HEK293 (cell line): Measurements from ENCODE around the gene PLCB1.

Source experiments
- CTCF ChIA-PET: fragments of 350-600 bp; formaldehyde crosslinking; extraction: SDS; loops from one replicate; lab custom pipeline; 2021; ENCODE audit warnings: antibody characterized with exemption; lab: Yijun Ruan, JAX
- POLR2A ChIA-PET: fragments of 300-600 bp; formaldehyde crosslinking; extraction: SDS; loops from one replicate; lab custom pipeline; 2020; ENCODE audit warnings: antibody characterized with exemption, inconsistent platforms; lab: Yijun Ruan, JAX
- H3K27ac ChIP-seq: fragments of 200-500 bp; sonication (Bioruptor generic); 2 replicates; pipeline ENCODE4 v1.5.1; 2014; ENCODE audit warnings: low read depth, low read length, control low read depth, inconsistent platforms; ENCODE audit errors: extremely low read depth
- H3K36me3 ChIP-seq, 2 experiments: fragments of 200-500 bp in 1 of 2; sonication (Bioruptor generic) in 1 of 2; 1 replicate in 1 of 2; 2 replicates in 1 of 2; pipeline ENCODE4 v1.5.1; 2014 to 2017; ENCODE audit warnings: inconsistent platforms in 2 of 2, low read length in 2 of 2; ENCODE audit not compliant: control insufficient read depth in 2 of 2, insufficient read depth in 1 of 2
- H3K4me1 ChIP-seq: fragments of 200-500 bp; sonication (Bioruptor generic); 2 replicates; pipeline ENCODE4 v1.5.1; 2014; ENCODE audit warnings: mild to moderate bottlenecking, low read length, inconsistent platforms; ENCODE audit not compliant: control insufficient read depth, insufficient read depth
- H3K4me3 ChIP-seq: 2 replicates; pipeline ENCODE4 v1.5.1; 2011; ENCODE audit warnings: low read depth, mild to moderate bottlenecking, control low read depth, low read length, moderate library complexity
- H3K9me3 ChIP-seq: fragments of 200-500 bp; sonication (Bioruptor generic); 2 replicates; pipeline ENCODE4 v1.5.1; 2014; ENCODE audit warnings: low read depth, low read length, inconsistent platforms; ENCODE audit not compliant: control insufficient read depth, insufficient read depth
- BCL11B ChIP-seq: fragments of 450-650 bp; formaldehyde crosslinking; IDR thresholded peaks from 2 replicates; pipeline ENCODE4 v1.5.1; 2016; ENCODE audit warnings: low read depth, missing biosample characterization, missing genetic modification characterization
- HIC1 ChIP-seq: fragments of 450-650 bp; formaldehyde crosslinking; IDR thresholded peaks from 2 replicates; pipeline ENCODE4 v1.5.1; 2016; ENCODE audit warnings: missing biosample characterization, missing genetic modification characterization
- PRDM10 ChIP-seq: fragments of 450-650 bp; formaldehyde crosslinking; IDR thresholded peaks from 2 replicates; pipeline ENCODE4 v1.5.1; 2016; ENCODE audit warnings: missing biosample characterization, missing genetic modification characterization
- ZFHX2 ChIP-seq: fragments of 450-650 bp; formaldehyde crosslinking; conservative IDR thresholded peaks from 2 replicates; pipeline ENCODE4 v1.5.1; 2016; ENCODE audit warnings: missing biosample characterization, missing genetic modification characterization
- ZFP41 ChIP-seq: fragments of 450-650 bp; formaldehyde crosslinking; IDR thresholded peaks from 2 replicates; pipeline ENCODE4 v1.5.1; 2016; ENCODE audit warnings: missing biosample characterization, missing genetic modification characterization, borderline replicate concordance
- ZNF133 ChIP-seq: fragments of 450-650 bp; formaldehyde crosslinking; IDR thresholded peaks from 2 replicates; pipeline ENCODE4 v1.5.1; 2016; ENCODE audit warnings: missing biosample characterization, missing genetic modification characterization
- ZNF174 ChIP-seq: fragments of 450-650 bp; formaldehyde crosslinking; IDR thresholded peaks from 2 replicates; pipeline ENCODE4 v1.5.0; 2017; ENCODE audit warnings: missing biosample characterization, mild to moderate bottlenecking, missing genetic modification characterization
- ZNF19 ChIP-seq: fragments of 450-650 bp; formaldehyde crosslinking; IDR thresholded peaks from 2 replicates; pipeline ENCODE4; 2016; ENCODE audit warnings: missing biosample characterization, missing genetic modification characterization, low read depth
- ZNF221 ChIP-seq: fragments of 450-650 bp; formaldehyde crosslinking; IDR thresholded peaks from 2 replicates; pipeline ENCODE4 v1.5.1; 2017; ENCODE audit warnings: missing biosample characterization, missing genetic modification characterization, borderline replicate concordance
- ZNF274 ChIP-seq, 2 experiments: fragments of 200-500 bp in 1 of 2; fragments of 450-650 bp in 1 of 2; sonication (Bioruptor generic) in 1 of 2; formaldehyde crosslinking in 1 of 2; IDR thresholded peaks; 2 replicates each; pipeline versions ENCODE4 v1.5.1 to v1.6.1; 2014 to 2016; ENCODE audit warnings: borderline replicate concordance in 1 of 2, inconsistent platforms in 1 of 2, low read length in 1 of 2, missing biosample characterization in 1 of 2, missing genetic modification characterization in 1 of 2
- ZNF354C ChIP-seq: fragments of 450-650 bp; formaldehyde crosslinking; IDR thresholded peaks from 2 replicates; pipeline ENCODE4 v1.5.1; 2016; ENCODE audit warnings: missing biosample characterization, missing genetic modification characterization, low read depth, borderline replicate concordance
- ZNF549 ChIP-seq: fragments of 450-650 bp; IDR thresholded peaks from 2 replicates; pipeline ENCODE4 v1.5.1; 2018; ENCODE audit warnings: missing biosample characterization, missing genetic modification characterization, mild to moderate bottlenecking, inconsistent platforms, moderate library complexity
- ZNF664 ChIP-seq: fragments of 450-650 bp; formaldehyde crosslinking; IDR thresholded peaks from 2 replicates; pipeline ENCODE4 v1.5.1; 2016; ENCODE audit warnings: missing biosample characterization, missing genetic modification characterization
- ZNF837 ChIP-seq: fragments of 450-650 bp; formaldehyde crosslinking; IDR thresholded peaks from 2 replicates; pipeline ENCODE4 v1.5.1; 2016; ENCODE audit warnings: missing biosample characterization, missing genetic modification characterization
- TF ChIP-seq, protein P1 (sequence below): fragments of 450-650 bp; formaldehyde crosslinking; IDR thresholded peaks from 2 replicates; pipeline ENCODE4 v1.5.1; 2016; ENCODE audit warnings: missing biosample characterization, missing genetic modification characterization, borderline replicate concordance
- TF ChIP-seq, protein P2 (sequence below): fragments of 450-650 bp; formaldehyde crosslinking; IDR thresholded peaks from 2 replicates; pipeline ENCODE4 v1.5.1; 2017; ENCODE audit warnings: missing biosample characterization, missing genetic modification characterization
- TF ChIP-seq, protein P3 (sequence below): fragments of 450-650 bp; formaldehyde crosslinking; conservative IDR thresholded peaks from 2 replicates; pipeline ENCODE4 v1.5.1; 2016; ENCODE audit warnings: low read depth, missing biosample characterization, missing genetic modification characterization

PLCB1 gene

GRCh38 chr20:8573686-8574085, 441.6 kb downstream of the PLCB1 start (continued):
- TF ChIP-seq, protein P1, sequence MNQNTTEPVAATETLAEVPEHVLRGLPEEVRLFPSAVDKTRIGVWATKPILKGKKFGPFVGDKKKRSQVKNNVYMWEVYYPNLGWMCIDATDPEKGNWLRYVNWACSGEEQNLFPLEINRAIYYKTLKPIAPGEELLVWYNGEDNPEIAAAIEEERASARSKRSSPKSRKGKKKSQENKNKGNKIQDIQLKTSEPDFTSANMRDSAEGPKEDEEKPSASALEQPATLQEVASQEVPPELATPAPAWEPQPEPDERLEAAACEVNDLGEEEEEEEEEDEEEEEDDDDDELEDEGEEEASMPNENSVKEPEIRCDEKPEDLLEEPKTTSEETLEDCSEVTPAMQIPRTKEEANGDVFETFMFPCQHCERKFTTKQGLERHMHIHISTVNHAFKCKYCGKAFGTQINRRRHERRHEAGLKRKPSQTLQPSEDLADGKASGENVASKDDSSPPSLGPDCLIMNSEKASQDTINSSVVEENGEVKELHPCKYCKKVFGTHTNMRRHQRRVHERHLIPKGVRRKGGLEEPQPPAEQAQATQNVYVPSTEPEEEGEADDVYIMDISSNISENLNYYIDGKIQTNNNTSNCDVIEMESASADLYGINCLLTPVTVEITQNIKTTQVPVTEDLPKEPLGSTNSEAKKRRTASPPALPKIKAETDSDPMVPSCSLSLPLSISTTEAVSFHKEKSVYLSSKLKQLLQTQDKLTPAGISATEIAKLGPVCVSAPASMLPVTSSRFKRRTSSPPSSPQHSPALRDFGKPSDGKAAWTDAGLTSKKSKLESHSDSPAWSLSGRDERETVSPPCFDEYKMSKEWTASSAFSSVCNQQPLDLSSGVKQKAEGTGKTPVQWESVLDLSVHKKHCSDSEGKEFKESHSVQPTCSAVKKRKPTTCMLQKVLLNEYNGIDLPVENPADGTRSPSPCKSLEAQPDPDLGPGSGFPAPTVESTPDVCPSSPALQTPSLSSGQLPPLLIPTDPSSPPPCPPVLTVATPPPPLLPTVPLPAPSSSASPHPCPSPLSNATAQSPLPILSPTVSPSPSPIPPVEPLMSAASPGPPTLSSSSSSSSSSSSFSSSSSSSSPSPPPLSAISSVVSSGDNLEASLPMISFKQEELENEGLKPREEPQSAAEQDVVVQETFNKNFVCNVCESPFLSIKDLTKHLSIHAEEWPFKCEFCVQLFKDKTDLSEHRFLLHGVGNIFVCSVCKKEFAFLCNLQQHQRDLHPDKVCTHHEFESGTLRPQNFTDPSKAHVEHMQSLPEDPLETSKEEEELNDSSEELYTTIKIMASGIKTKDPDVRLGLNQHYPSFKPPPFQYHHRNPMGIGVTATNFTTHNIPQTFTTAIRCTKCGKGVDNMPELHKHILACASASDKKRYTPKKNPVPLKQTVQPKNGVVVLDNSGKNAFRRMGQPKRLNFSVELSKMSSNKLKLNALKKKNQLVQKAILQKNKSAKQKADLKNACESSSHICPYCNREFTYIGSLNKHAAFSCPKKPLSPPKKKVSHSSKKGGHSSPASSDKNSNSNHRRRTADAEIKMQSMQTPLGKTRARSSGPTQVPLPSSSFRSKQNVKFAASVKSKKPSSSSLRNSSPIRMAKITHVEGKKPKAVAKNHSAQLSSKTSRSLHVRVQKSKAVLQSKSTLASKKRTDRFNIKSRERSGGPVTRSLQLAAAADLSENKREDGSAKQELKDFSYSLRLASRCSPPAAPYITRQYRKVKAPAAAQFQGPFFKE (tag by site-specific recombination), result no peak

GRCh38 chr20:8575114-8575513, 443.0 kb downstream of the PLCB1 start:
- POLR2A ChIA-PET, result no interaction called here
- Histone ChIP-seq H3K4me1 (no peaks in the 10 kb centered on the region), H3K27ac (no peak overlapping the region), H3K9me3 (no peaks in the 10 kb centered on the region), H3K36me3 (no peaks in the 10 kb centered on the region), H3K4me3 (no peak overlapping the region)
- TF ChIP-seq ZFP41 (tag by site-specific recombination) (no peak), BCL11B (tag by site-specific recombination) (no peak), ZNF354C (tag by site-specific recombination) (no peak), ZNF174 (tag by site-specific recombination) (no peak), ZNF221 (tag by site-specific recombination) (no peak), ZNF274 (IDR thresholded peaks at IDR 0.05; ENCODE audit: low read length) (no peak), ZNF274 (tag by site-specific recombination; IDR thresholded peaks at IDR 0.05; ENCODE audit: borderline replicate concordance) (no peak), PRDM10 (no peak), ZNF133 (tag by site-specific recombination) (no peak), ZFHX2 (tag by site-specific recombination) (no peak), ZNF19 (tag by site-specific recombination) (no peak), ZNF664 (tag by site-specific recombination) (no peak), HIC1 (no peak), ZNF837 (tag by site-specific recombination) (no peak), ZNF549 (tag by site-specific recombination) (no peak)
- TF ChIP-seq, protein P2, sequence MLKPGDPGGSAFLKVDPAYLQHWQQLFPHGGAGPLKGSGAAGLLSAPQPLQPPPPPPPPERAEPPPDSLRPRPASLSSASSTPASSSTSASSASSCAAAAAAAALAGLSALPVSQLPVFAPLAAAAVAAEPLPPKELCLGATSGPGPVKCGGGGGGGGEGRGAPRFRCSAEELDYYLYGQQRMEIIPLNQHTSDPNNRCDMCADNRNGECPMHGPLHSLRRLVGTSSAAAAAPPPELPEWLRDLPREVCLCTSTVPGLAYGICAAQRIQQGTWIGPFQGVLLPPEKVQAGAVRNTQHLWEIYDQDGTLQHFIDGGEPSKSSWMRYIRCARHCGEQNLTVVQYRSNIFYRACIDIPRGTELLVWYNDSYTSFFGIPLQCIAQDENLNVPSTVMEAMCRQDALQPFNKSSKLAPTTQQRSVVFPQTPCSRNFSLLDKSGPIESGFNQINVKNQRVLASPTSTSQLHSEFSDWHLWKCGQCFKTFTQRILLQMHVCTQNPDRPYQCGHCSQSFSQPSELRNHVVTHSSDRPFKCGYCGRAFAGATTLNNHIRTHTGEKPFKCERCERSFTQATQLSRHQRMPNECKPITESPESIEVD (tag by site-specific recombination), result no peak
- TF ChIP-seq, protein P3, sequence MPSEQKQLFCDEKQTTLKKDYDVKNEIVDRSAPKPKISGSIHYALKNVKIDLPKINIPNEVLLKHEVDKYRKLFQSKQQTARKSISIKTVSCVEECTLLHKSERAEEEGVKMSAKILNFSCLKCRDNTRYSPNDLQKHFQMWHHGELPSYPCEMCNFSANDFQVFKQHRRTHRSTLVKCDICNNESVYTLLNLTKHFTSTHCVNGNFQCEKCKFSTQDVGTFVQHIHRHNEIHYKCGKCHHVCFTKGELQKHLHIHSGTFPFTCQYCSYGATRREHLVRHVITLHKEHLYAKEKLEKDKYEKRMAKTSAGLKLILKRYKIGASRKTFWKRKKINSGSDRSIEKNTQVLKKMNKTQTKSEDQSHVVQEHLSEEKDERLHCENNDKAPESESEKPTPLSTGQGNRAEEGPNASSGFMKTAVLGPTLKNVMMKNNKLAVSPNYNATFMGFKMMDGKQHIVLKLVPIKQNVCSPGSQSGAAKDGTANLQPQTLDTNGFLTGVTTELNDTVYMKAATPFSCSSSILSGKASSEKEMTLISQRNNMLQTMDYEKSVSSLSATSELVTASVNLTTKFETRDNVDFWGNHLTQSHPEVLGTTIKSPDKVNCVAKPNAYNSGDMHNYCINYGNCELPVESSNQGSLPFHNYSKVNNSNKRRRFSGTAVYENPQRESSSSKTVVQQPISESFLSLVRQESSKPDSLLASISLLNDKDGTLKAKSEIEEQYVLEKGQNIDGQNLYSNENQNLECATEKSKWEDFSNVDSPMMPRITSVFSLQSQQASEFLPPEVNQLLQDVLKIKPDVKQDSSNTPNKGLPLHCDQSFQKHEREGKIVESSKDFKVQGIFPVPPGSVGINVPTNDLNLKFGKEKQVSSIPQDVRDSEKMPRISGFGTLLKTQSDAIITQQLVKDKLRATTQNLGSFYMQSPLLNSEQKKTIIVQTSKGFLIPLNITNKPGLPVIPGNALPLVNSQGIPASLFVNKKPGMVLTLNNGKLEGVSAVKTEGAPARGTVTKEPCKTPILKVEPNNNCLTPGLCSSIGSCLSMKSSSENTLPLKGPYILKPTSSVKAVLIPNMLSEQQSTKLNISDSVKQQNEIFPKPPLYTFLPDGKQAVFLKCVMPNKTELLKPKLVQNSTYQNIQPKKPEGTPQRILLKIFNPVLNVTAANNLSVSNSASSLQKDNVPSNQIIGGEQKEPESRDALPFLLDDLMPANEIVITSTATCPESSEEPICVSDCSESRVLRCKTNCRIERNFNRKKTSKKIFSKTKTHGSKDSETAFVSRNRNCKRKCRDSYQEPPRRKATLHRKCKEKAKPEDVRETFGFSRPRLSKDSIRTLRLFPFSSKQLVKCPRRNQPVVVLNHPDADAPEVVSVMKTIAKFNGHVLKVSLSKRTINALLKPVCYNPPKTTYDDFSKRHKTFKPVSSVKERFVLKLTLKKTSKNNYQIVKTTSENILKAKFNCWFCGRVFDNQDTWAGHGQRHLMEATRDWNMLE (tag by site-specific recombination), result no peak
- CTCF ChIA-PET, result no interaction called here
